Neuronal stem cell (in vitro differentiated cells): ENCODE data around the gene WNT9A.
A peak's percentile ranks its signal among the peaks of the same experiment; 100 is the strongest.

ENCODE experiments used
- DNase-seq: peaks from one replicate; pipeline ENCODE4 v3.0.0-alpha.2; 2013; ENCODE audit warnings: low spot score
- H2AFZ ChIP-seq: one replicate; pipeline ENCODE4 v1.6.1; 2013; ENCODE audit warnings: mild to moderate bottlenecking, low read length, inconsistent platforms
- H2AK5ac ChIP-seq: 2 replicates; pipeline ENCODE4 v1.6.1; 2013; ENCODE audit warnings: low read depth, mild to moderate bottlenecking, inconsistent platforms, low read length, moderate library complexity, mixed read lengths
- H2BK120ac ChIP-seq: 2 replicates; pipeline ENCODE4 v1.6.1; 2013; ENCODE audit warnings: low read depth, mild to moderate bottlenecking, inconsistent platforms, low read length, moderate library complexity, mixed read lengths
- H2BK12ac ChIP-seq: one replicate; pipeline ENCODE4 v1.6.1; 2013; ENCODE audit warnings: low read length, inconsistent platforms
- H2BK15ac ChIP-seq: 2 replicates; pipeline ENCODE4 v1.6.1; 2013; ENCODE audit warnings: mild to moderate bottlenecking, low read length, inconsistent platforms, mixed read lengths
- H2BK5ac ChIP-seq: one replicate; pipeline ENCODE4 v1.6.1; 2013; ENCODE audit warnings: inconsistent platforms, mild to moderate bottlenecking, low read length, moderate library complexity
- H3K14ac ChIP-seq: one replicate; pipeline ENCODE4 v1.6.1; 2013; ENCODE audit warnings: low read length, inconsistent platforms
- H3K18ac ChIP-seq: 2 replicates; pipeline ENCODE4 v1.6.1; 2013; ENCODE audit warnings: low read length, inconsistent platforms
- H3K23ac ChIP-seq: 2 replicates; pipeline ENCODE4 v1.6.1; 2013; ENCODE audit warnings: low read depth, mild to moderate bottlenecking, mixed read lengths, low read length, inconsistent platforms; ENCODE audit not compliant: poor library complexity
- H3K27ac ChIP-seq: replicated peaks from 3 replicates; pipeline ENCODE4 v1.5.1; 2013; ENCODE audit warnings: low read length, inconsistent platforms
- H3K27me3 ChIP-seq, 3 experiments: 2 replicates each; pipeline ENCODE4 v1.6.1; 2013; ENCODE audit warnings: low read length in 3 of 3, mild to moderate bottlenecking in 2 of 3, inconsistent platforms in 1 of 3, low read depth in 1 of 3, mixed read lengths in 1 of 3, moderate library complexity in 1 of 3; ENCODE audit not compliant: control insufficient read depth in 3 of 3, insufficient read depth in 3 of 3
- H3K36me3 ChIP-seq, 2 donors: replicated peaks in 1 of 2; 2 replicates each; pipeline ENCODE4 v1.6.1; 2013; ENCODE audit warnings: low read length in 2 of 2; ENCODE audit not compliant: control insufficient read depth in 2 of 2, insufficient read depth in 2 of 2
- H3K4ac ChIP-seq: 2 replicates; pipeline ENCODE4 v1.6.1; 2013; ENCODE audit warnings: inconsistent platforms, mild to moderate bottlenecking, low read length, moderate library complexity
- H3K4me1 ChIP-seq, 2 donors: 1 replicate in 1 of 2; 2 replicates in 1 of 2; pipeline ENCODE4 v1.6.1; 2013; ENCODE audit warnings: low read length in 2 of 2, low read depth in 1 of 2; ENCODE audit not compliant: control insufficient read depth in 2 of 2, insufficient read depth in 1 of 2
- H3K4me2 ChIP-seq: one replicate; pipeline ENCODE4 v1.6.1; 2013; ENCODE audit warnings: mild to moderate bottlenecking, low read length, inconsistent platforms; ENCODE audit not compliant: insufficient read depth, poor library complexity, severe bottlenecking
- H3K4me3 ChIP-seq, 2 donors: 2 replicates each; pipeline ENCODE4 v1.5.1; 2013; ENCODE audit warnings: low read length in 2 of 2, mild to moderate bottlenecking in 2 of 2, inconsistent platforms in 1 of 2, moderate library complexity in 1 of 2
- H3K79me1 ChIP-seq: one replicate; pipeline ENCODE4 v1.6.1; 2013; ENCODE audit warnings: low read depth, mild to moderate bottlenecking, inconsistent platforms, low read length, moderate library complexity
- H3K9ac ChIP-seq: one replicate; pipeline ENCODE4 v1.6.1; 2013; ENCODE audit warnings: mild to moderate bottlenecking, low read depth, low read length, inconsistent platforms; ENCODE audit not compliant: poor library complexity
- H3K9me3 ChIP-seq, 2 donors: replicated peaks in 1 of 2; 2 replicates each; pipeline versions ENCODE3 to v1.6.1; 2013; ENCODE audit warnings: low read length in 2 of 2, mild to moderate bottlenecking in 2 of 2, inconsistent platforms in 1 of 2, low read depth in 1 of 2, mixed read lengths in 1 of 2, moderate library complexity in 1 of 2; ENCODE audit not compliant: control insufficient read depth in 2 of 2, insufficient read depth in 1 of 2
- H4K8ac ChIP-seq: one replicate; pipeline ENCODE4 v1.6.1; 2013; ENCODE audit warnings: low read depth, mild to moderate bottlenecking, inconsistent platforms, low read length, moderate library complexity
- H4K91ac ChIP-seq: one replicate; pipeline ENCODE4 v1.6.1; 2013; ENCODE audit warnings: low read length, low read depth, mild to moderate bottlenecking, inconsistent platforms; ENCODE audit not compliant: poor library complexity
- WGBS, 2 donors: extraction: QIAGEN DNeasy Blood & Tissue Kit; methylation state at CpG; one replicate each; pipeline ENCODE4 v1.1.7; 2013; ENCODE audit warnings: missing lambda C conversion rate in 2 of 2, mixed read lengths in 1 of 2; ENCODE audit not compliant: insufficient read length in 2 of 2, insufficient replicate concordance in 1 of 2; ENCODE audit errors: extremely low coverage in 2 of 2; 5-methylcytosine and 5-hydroxymethylcytosine counted together

Gene WNT9A

GRCh38 chr1:227939791-227940771 is 7.7 kb downstream of the WNT9A start:
- Histone ChIP-seq H3K23ac (peak overlapping the region; percentile 90), H3K18ac (peak overlapping the region; percentile 39), H3K36me3 (no peaks in the 10 kb centered on the region), H4K91ac (no peak overlapping the region), H2AK5ac (peak overlapping the region; percentile 85), H3K9me3 (peaks cover 0 to 2% of the 10 kb centered on the region in 2 donors), H2BK15ac (no peak overlapping the region), H2BK12ac (peak overlapping the region; percentile 76), H2AFZ (peak overlapping the region; percentile 40), H2BK120ac (no peak overlapping the region), H3K9ac (peak overlapping the region; percentile 30), H3K14ac (peak overlapping the region; percentile 60), H3K27me3 (no peaks in the 10 kb centered on the region), H3K4me2 (no peak overlapping the region), H3K4me3 (peak overlapping the region in 1 of 2 donors; percentile 22), H3K4ac (no peak overlapping the region), H4K8ac (no peak overlapping the region), H3K79me1 (peaks cover 5% of the 10 kb centered on the region), H3K27ac (no peak overlapping the region), H3K4me1 (peaks cover 8 to 9% of the 10 kb centered on the region in 2 donors), H2BK5ac (peak overlapping the region; percentile 4)
- no peak for DNase-seq
- no CpG with 5 or more reads among the region's 20 CpGs for WGBS, 2 donors

GRCh38 chr1:227938911-227939790 is 8.6 kb downstream of the WNT9A start:
- no peak for DNase-seq
- WGBS, 2 donors: no CpG with 5 or more reads among the region's 27 CpGs

GRCh38 chr1:227938276-227938675 is 9.5 kb downstream of the WNT9A start:
- 100% methylated on average over 3 to 4 of the region's 10 CpGs for WGBS, 2 donors
- Histone ChIP-seq H3K27ac (no peak overlapping the region), H3K4me1 (peaks cover 0 to 8% of the 10 kb centered on the region in 2 donors), H3K27me3 (no peaks in the 10 kb centered on the region), H2BK5ac (no peak overlapping the region), H3K18ac (no peak overlapping the region), H2AFZ (no peak overlapping the region), H4K8ac (no peak overlapping the region), H2BK15ac (no peak overlapping the region), H3K14ac (no peak overlapping the region), H3K4me2 (no peak overlapping the region), H4K91ac (peak overlapping the region; percentile 34), H2AK5ac (no peak overlapping the region), H3K36me3 (no peaks in the 10 kb centered on the region), H2BK120ac (no peak overlapping the region), H3K9me3 (peaks cover 0 to 2% of the 10 kb centered on the region in 2 donors), H2BK12ac (no peak overlapping the region), H3K23ac (no peak overlapping the region), H3K9ac (peak overlapping the region; percentile 73), H3K4ac (no peak overlapping the region), H3K79me1 (peaks cover 4% of the 10 kb centered on the region), H3K4me3 (peak overlapping the region in 1 of 2 donors; percentile 22)
- DNase-seq: no peak

More at GRCh38 chr1:227938911-227939790, 8.6 kb downstream of the WNT9A start:
- Histone ChIP-seq H2BK12ac (peak overlapping the region; percentile 32), H3K27ac (no peak overlapping the region), H3K4me3 (no peak overlapping the region), H3K18ac (peak overlapping the region; percentile 7), H3K4ac (no peak overlapping the region), H3K14ac (peak overlapping the region; percentile 49), H2BK5ac (peak overlapping the region; percentile 26), H4K8ac (peak overlapping the region; percentile 4), H3K4me2 (no peak overlapping the region), H3K9ac (peak overlapping the region; percentile 75), H2BK15ac (peak overlapping the region; percentile 44), H3K27me3 (no peaks in the 10 kb centered on the region), H2AK5ac (peak overlapping the region; percentile 86), H3K36me3 (no peaks in the 10 kb centered on the region), H3K9me3 (peaks cover 0 to 2% of the 10 kb centered on the region in 2 donors), H3K79me1 (peaks cover 4% of the 10 kb centered on the region), H2AFZ (peak overlapping the region; percentile 40), H3K23ac (no peak overlapping the region), H2BK120ac (no peak overlapping the region), H3K4me1 (peaks cover 3 to 8% of the 10 kb centered on the region in 2 donors), H4K91ac (no peak overlapping the region)
